ENCODE data around the gene ASIC4. TPM values are rescaled to one million over a fixed set of nuclear protein-coding genes. Genes with fewer than 3 reads are reported as not detected.

ASIC4 gene
- total and polyA plus RNA-seq, 2 experiments from 2014 or later = 0.13 to 3.6 TPM

DNA sequence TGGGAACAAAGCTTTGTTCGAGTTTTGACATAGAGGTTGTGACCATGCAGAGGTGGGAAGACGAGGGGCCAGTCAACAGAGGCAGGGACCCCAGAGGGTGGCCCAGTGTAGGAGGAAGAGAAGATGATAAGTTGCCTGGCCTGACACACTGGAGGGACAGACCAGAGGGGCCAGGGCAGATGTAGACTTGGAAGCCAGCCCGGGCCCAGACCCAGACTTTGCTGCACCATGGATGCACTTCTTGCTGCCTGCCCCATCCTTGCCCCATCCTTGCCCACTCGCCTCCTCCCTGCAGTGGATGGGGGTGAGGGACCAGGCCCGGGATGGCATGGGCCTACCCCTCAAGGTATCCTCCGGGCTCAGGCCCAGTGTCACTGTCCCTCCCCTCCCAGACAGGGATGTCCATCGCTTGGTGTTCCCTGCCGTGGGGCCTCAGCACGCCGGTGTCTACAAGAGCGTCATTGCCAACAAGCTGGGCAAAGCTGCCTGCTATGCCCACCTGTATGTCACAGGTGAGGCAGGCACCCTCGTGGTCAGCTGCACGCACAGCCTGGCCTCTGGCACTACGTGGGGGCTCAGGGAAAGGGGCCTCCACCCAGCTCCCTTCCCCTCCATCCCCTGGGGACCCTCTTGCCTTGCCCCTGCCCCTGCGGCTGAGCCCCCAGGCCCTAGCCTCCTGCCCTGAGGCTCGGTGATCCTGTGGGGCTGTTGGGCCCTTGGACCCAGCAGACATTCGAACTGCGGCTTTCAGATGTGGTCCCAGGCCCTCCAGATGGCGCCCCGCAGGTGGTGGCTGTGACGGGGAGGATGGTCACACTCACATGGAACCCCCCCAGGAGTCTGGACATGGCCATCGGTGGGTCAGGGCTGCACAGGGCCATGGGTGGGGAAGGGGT lies 42.6 kb upstream of the ASIC4 start:
- H3K27me3 Mint-ChIP-seq (ENCODE audit: insufficient read depth, low read depth, poor library complexity) = peaks cover 16% of the 10 kb centered on the region
- Histone ChIP-seq H4K20me1 (replicated peaks; ENCODE audit: insufficient read depth) (no peaks in the 10 kb centered on the region), H3K9me2 (ENCODE audit: insufficient read depth) (no peaks in the 10 kb centered on the region), H3F3A (replicated peaks; ENCODE audit: low read depth) (no peaks in the 10 kb centered on the region; the same call in 1 of the 2 replicates), H3K4me1 (ENCODE audit: insufficient read depth) (peaks cover 11% of the 10 kb centered on the region; the same call in 1 of the 2 replicates), H3K27me3 (ENCODE audit: insufficient read depth) (no peaks in the 10 kb centered on the region), H2AFZ (no peak overlapping the region), H3K79me2 (replicated peaks; ENCODE audit: insufficient read depth) (no peaks in the 10 kb centered on the region), H3K27ac (ENCODE audit: low read depth) (no peak overlapping the region), H3K4me3 (no peak overlapping the region), H3K36me3 (ENCODE audit: insufficient read depth) (no peaks in the 10 kb centered on the region), H3K4me2 (no peak overlapping the region)
- H3K4me3 Mint-ChIP-seq = no peak overlapping the region; the same call in 2 of the 3 replicates
- no peak overlapping the region for H3K27ac Mint-ChIP-seq
- ATAC-seq (no peak), DNase-seq (ENCODE audit: low spot score) (no peak)
- H3K4me1 Mint-ChIP-seq = peaks cover 13% of the 10 kb centered on the region
- H3K9me3 Mint-ChIP-seq = no peaks in the 10 kb centered on the region
- peaks cover 3% of the 10 kb centered on the region; the same call in 1 of the 3 replicates for H3K36me3 Mint-ChIP-seq (ENCODE audit: low read depth)
- no peak for TF ChIP-seq NANOG (IDR thresholded peaks at IDR 0.05; ENCODE audit: borderline replicate concordance)
- TF ChIP-seq EZH2 (IDR thresholded peaks at IDR 0.05; ENCODE audit: low read depth, unreplicated experiment) = no peak
- no peak for TF ChIP-seq ZNF114 (CRISPR knock-in tag; IDR thresholded peaks at IDR 0.05)
- TF ChIP-seq, protein P1, sequence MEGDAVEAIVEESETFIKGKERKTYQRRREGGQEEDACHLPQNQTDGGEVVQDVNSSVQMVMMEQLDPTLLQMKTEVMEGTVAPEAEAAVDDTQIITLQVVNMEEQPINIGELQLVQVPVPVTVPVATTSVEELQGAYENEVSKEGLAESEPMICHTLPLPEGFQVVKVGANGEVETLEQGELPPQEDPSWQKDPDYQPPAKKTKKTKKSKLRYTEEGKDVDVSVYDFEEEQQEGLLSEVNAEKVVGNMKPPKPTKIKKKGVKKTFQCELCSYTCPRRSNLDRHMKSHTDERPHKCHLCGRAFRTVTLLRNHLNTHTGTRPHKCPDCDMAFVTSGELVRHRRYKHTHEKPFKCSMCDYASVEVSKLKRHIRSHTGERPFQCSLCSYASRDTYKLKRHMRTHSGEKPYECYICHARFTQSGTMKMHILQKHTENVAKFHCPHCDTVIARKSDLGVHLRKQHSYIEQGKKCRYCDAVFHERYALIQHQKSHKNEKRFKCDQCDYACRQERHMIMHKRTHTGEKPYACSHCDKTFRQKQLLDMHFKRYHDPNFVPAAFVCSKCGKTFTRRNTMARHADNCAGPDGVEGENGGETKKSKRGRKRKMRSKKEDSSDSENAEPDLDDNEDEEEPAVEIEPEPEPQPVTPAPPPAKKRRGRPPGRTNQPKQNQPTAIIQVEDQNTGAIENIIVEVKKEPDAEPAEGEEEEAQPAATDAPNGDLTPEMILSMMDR (conservative IDR thresholded peaks at IDR 0.05; ENCODE audit: low read depth in 2 of 2) = peak in 1 of 2 experiments; percentile 15; a peak in 1 of 4 replicates

DNA sequence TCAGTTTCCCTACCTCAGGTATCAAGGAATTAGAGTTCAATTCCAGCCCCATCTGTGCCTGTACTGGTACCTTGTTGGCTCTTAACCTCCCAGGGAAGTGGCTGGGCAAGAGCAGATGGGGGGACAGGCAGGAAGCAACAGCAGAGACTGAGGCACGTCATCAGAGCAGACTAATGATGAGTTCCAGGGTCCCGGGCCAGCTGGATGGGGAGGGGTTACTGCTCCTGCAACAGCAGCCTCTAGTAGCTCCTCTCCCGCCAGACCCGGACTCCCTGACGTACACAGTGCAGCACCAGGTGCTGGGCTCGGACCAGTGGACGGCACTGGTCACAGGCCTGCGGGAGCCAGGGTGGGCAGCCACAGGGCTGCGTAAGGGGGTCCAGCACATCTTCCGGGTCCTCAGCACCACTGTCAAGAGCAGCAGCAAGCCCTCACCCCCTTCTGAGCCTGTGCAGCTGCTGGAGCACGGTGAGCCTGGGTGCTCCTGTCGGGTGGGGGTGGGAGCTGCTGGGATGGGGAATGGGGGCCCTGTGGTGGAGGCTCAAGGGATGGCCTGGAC lies 41.6 kb upstream of the ASIC4 start:
- TF ChIP-seq POLR2AphosphoS5 (IDR thresholded peaks at IDR 0.05; ENCODE audit: low read depth) (no peak), ZNF114 (CRISPR knock-in tag; IDR thresholded peaks at IDR 0.05) (no peak)
- Mint-ChIP-seq H3K4me3 (no peak overlapping the region), H3K27ac (no peak overlapping the region), H3K9me3 (no peaks in the 10 kb centered on the region; the same call in 2 of the 3 replicates), H3K27me3 (ENCODE audit: insufficient read depth, low read depth, poor library complexity) (peaks cover 22% of the 10 kb centered on the region), H3K36me3 (ENCODE audit: low read depth) (peaks cover 3% of the 10 kb centered on the region; the same call in 1 of the 3 replicates), H3K4me1 (peaks cover 22% of the 10 kb centered on the region)
- Histone ChIP-seq H3K4me1 (ENCODE audit: insufficient read depth) (peaks cover 11% of the 10 kb centered on the region; the same call in 1 of the 2 replicates), H3K36me3 (ENCODE audit: insufficient read depth) (no peaks in the 10 kb centered on the region), H4K20me1 (replicated peaks; ENCODE audit: insufficient read depth) (no peaks in the 10 kb centered on the region), H3K4me2 (no peak overlapping the region), H2AFZ (no peak overlapping the region), H3K4me3 (no peak overlapping the region), H3K27me3 (ENCODE audit: insufficient read depth) (no peaks in the 10 kb centered on the region), H3F3A (replicated peaks; ENCODE audit: low read depth) (no peaks in the 10 kb centered on the region; the same call in 1 of the 2 replicates), H3K9me2 (ENCODE audit: insufficient read depth) (no peaks in the 10 kb centered on the region), H3K27ac (ENCODE audit: low read depth) (no peak overlapping the region), H3K79me2 (replicated peaks; ENCODE audit: insufficient read depth) (no peaks in the 10 kb centered on the region)
- ATAC-seq = no peak
- DNase-seq (ENCODE audit: low spot score) = no peak

DNA sequence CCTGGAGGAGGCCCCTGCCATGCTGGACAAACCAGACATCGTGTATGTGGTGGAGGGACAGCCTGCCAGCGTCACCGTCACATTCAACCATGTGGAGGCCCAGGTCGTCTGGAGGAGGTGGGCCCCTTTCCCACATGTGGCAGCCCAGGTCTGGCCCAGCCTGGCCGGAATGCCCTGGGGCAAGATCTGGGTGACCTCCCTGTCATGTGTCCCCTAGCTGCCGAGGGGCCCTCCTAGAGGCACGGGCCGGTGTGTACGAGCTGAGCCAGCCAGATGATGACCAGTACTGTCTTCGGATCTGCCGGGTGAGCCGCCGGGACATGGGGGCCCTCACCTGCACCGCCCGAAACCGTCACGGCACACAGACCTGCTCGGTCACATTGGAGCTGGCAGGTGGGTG lies 40.8 kb upstream of the ASIC4 start:
- peaks cover 11% of the 10 kb centered on the region; the same call in 1 of the 2 replicates for H3K4me1 ChIP-seq (ENCODE audit: insufficient read depth)
- H3K79me2 ChIP-seq (replicated peaks; ENCODE audit: insufficient read depth) = no peaks in the 10 kb centered on the region
- Mint-ChIP-seq H3K36me3 (ENCODE audit: low read depth) (peaks cover 3% of the 10 kb centered on the region; the same call in 1 of the 3 replicates), H3K4me1 (peaks cover 25% of the 10 kb centered on the region), H3K27ac (no peak overlapping the region), H3K9me3 (no peaks in the 10 kb centered on the region; the same call in 2 of the 3 replicates), H3K4me3 (no peak overlapping the region), H3K27me3 (ENCODE audit: insufficient read depth, low read depth, poor library complexity) (peaks cover 20% of the 10 kb centered on the region)
- TF ChIP-seq, protein P2, sequence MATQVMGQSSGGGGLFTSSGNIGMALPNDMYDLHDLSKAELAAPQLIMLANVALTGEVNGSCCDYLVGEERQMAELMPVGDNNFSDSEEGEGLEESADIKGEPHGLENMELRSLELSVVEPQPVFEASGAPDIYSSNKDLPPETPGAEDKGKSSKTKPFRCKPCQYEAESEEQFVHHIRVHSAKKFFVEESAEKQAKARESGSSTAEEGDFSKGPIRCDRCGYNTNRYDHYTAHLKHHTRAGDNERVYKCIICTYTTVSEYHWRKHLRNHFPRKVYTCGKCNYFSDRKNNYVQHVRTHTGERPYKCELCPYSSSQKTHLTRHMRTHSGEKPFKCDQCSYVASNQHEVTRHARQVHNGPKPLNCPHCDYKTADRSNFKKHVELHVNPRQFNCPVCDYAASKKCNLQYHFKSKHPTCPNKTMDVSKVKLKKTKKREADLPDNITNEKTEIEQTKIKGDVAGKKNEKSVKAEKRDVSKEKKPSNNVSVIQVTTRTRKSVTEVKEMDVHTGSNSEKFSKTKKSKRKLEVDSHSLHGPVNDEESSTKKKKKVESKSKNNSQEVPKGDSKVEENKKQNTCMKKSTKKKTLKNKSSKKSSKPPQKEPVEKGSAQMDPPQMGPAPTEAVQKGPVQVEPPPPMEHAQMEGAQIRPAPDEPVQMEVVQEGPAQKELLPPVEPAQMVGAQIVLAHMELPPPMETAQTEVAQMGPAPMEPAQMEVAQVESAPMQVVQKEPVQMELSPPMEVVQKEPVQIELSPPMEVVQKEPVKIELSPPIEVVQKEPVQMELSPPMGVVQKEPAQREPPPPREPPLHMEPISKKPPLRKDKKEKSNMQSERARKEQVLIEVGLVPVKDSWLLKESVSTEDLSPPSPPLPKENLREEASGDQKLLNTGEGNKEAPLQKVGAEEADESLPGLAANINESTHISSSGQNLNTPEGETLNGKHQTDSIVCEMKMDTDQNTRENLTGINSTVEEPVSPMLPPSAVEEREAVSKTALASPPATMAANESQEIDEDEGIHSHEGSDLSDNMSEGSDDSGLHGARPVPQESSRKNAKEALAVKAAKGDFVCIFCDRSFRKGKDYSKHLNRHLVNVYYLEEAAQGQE (IDR thresholded peaks at IDR 0.05; ENCODE audit: unreplicated experiment) = no peak
- TF ChIP-seq JUNB (IDR thresholded peaks at IDR 0.05; ENCODE audit: unreplicated experiment) = no peak
- TF ChIP-seq ZNF114 (CRISPR knock-in tag; IDR thresholded peaks at IDR 0.05) = no peak
- no peaks in the 10 kb centered on the region for H3K27me3 ChIP-seq (ENCODE audit: insufficient read depth)
- no peaks in the 10 kb centered on the region for H3K9me2 ChIP-seq (ENCODE audit: insufficient read depth)
- ATAC-seq (no peak), DNase-seq (ENCODE audit: low spot score) (no peak)
- H3K4me2 ChIP-seq = no peak overlapping the region
- H2AFZ ChIP-seq = no peak overlapping the region
- no peaks in the 10 kb centered on the region; the same call in 1 of the 2 replicates for H3F3A ChIP-seq (replicated peaks; ENCODE audit: low read depth)
- no peak overlapping the region for H3K27ac ChIP-seq (ENCODE audit: low read depth)
- no peak overlapping the region for H3K4me3 ChIP-seq
- no peaks in the 10 kb centered on the region for H3K36me3 ChIP-seq (ENCODE audit: insufficient read depth)
- H4K20me1 ChIP-seq (replicated peaks; ENCODE audit: insufficient read depth) = no peaks in the 10 kb centered on the region
